ENCODE results near the gene HTR4. TPM values are rescaled to one million over a fixed set of nuclear protein-coding genes. Genes with fewer than 3 reads are reported as not detected.

Gene HTR4
- polyA plus RNA-seq, 3 donors: not detected

DNA sequence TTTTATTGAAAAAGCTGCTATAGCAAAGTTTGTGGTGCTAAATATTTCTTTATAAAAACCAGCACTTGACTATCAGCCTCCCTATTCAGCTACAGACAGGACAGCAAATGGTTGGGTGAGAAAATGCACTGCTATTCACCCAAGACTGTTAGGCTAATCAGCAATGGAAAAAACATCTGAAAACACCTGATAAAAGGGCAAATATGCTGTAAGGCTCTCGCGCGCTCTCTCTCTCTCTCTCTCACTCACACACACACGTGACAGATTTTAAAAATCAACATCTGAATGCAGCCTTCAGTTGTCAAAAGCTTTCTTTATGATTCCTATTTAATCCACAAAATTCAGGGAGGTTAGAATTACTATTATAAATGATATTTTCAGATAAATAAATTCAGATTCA, 80.2 kb downstream of the HTR4 start:
- Histone ChIP-seq H3K4me3 (replicated peaks in 1 of 3; ENCODE audit: low read depth in 2 of 3, low read length in 3 of 3) (no peak overlapping the region), H2AFZ (ENCODE audit: insufficient read depth, low read depth, low read length, poor library complexity, severe bottlenecking) (no peak overlapping the region), H4K20me1 (ENCODE audit: insufficient read depth, low read length) (no peaks in the 10 kb centered on the region), H3K79me2 (ENCODE audit: insufficient read depth, low read length) (no peaks in the 10 kb centered on the region), H3K27ac (ENCODE audit: low read depth in 1 of 2, low read length in 2 of 2) (no peak overlapping the region), H3K9ac (ENCODE audit: insufficient read depth, low read length, poor library complexity, severe bottlenecking) (no peak overlapping the region), H3K27me3 (ENCODE audit: control insufficient read depth in 2 of 2, insufficient read depth in 2 of 2, low read length in 2 of 2) (peaks cover 0 to 3% of the 10 kb centered on the region in 2 donors), H3K4me1 (ENCODE audit: control insufficient read depth in 1 of 2, insufficient read depth in 2 of 2, low read length in 2 of 2) (no peaks in the 10 kb centered on the region), H3K4me2 (replicated peaks; ENCODE audit: extremely low read depth, low read length, poor library complexity, severe bottlenecking) (no peak overlapping the region), H3K9me3 (replicated peaks in 1 of 2; ENCODE audit: control insufficient read depth in 1 of 2, insufficient read depth in 1 of 2, low read length in 2 of 2) (no peaks in the 10 kb centered on the region), H3K36me3 (replicated peaks in 1 of 2; ENCODE audit: control insufficient read depth in 1 of 2, insufficient read depth in 2 of 2, low read length in 2 of 2) (no peaks in the 10 kb centered on the region)
- 100% methylated on average over 3 of the region's 4 CpGs for WGBS (ENCODE audit: insufficient coverage)
- no peaks in the 10 kb centered on the region for H3K9me3 Mint-ChIP-seq
- TF ChIP-seq, protein P1, sequence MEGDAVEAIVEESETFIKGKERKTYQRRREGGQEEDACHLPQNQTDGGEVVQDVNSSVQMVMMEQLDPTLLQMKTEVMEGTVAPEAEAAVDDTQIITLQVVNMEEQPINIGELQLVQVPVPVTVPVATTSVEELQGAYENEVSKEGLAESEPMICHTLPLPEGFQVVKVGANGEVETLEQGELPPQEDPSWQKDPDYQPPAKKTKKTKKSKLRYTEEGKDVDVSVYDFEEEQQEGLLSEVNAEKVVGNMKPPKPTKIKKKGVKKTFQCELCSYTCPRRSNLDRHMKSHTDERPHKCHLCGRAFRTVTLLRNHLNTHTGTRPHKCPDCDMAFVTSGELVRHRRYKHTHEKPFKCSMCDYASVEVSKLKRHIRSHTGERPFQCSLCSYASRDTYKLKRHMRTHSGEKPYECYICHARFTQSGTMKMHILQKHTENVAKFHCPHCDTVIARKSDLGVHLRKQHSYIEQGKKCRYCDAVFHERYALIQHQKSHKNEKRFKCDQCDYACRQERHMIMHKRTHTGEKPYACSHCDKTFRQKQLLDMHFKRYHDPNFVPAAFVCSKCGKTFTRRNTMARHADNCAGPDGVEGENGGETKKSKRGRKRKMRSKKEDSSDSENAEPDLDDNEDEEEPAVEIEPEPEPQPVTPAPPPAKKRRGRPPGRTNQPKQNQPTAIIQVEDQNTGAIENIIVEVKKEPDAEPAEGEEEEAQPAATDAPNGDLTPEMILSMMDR (IDR thresholded peaks at IDR 0.05): no peak
- DNase-seq: no peak
- H3K27me3 Mint-ChIP-seq (ENCODE audit: low read depth in 3 of 3): peaks cover 0 to 4% (median 2%) of the 10 kb centered on the region in 3 donors
- H3K27ac Mint-ChIP-seq: no peak overlapping the region
- intact Hi-C loops (cut with micrococcal nuclease): no loop called here
- H3K4me1 Mint-ChIP-seq: no peaks in the 10 kb centered on the region
- no peak overlapping the region for H3K4me3 Mint-ChIP-seq
- H3K36me3 Mint-ChIP-seq: no peaks in the 10 kb centered on the region

DNA sequence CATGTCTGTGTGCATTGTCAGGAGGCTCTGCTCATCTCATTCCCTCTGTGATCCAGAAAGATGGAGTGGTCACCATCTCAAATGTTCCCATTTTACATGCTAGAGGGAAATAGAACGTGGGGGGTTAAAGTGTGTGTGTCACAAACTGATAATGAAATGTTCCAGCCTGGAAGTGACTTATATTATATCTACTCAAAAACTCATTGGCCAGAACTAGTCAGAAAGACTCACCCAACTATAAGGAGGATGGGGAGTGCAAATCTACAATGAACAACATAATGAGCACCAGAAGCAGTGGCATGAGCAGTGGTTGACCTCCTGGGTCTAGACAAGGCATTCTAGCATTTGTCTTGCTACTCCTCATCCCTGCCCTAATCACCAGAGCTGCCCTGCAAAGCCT, 81.0 kb downstream of the HTR4 start:
- Histone ChIP-seq H3K4me3 (replicated peaks in 1 of 3; ENCODE audit: low read depth in 2 of 3, low read length in 3 of 3) (no peak overlapping the region), H3K79me2 (ENCODE audit: insufficient read depth, low read length) (no peaks in the 10 kb centered on the region), H3K4me1 (ENCODE audit: control insufficient read depth in 1 of 2, insufficient read depth in 2 of 2, low read length in 2 of 2) (no peaks in the 10 kb centered on the region), H3K27ac (ENCODE audit: low read depth in 1 of 2, low read length in 2 of 2) (no peak overlapping the region), H3K9me3 (replicated peaks in 1 of 2; ENCODE audit: control insufficient read depth in 1 of 2, insufficient read depth in 1 of 2, low read length in 2 of 2) (no peaks in the 10 kb centered on the region), H3K4me2 (replicated peaks; ENCODE audit: extremely low read depth, low read length, poor library complexity, severe bottlenecking) (no peak overlapping the region), H3K27me3 (ENCODE audit: control insufficient read depth in 2 of 2, insufficient read depth in 2 of 2, low read length in 2 of 2) (peaks cover 0 to 3% of the 10 kb centered on the region in 2 donors), H3K9ac (ENCODE audit: insufficient read depth, low read length, poor library complexity, severe bottlenecking) (no peak overlapping the region), H4K20me1 (ENCODE audit: insufficient read depth, low read length) (no peaks in the 10 kb centered on the region), H2AFZ (ENCODE audit: insufficient read depth, low read depth, low read length, poor library complexity, severe bottlenecking) (no peak overlapping the region), H3K36me3 (replicated peaks in 1 of 2; ENCODE audit: control insufficient read depth in 1 of 2, insufficient read depth in 2 of 2, low read length in 2 of 2) (no peaks in the 10 kb centered on the region)
- no peaks in the 10 kb centered on the region for H3K9me3 Mint-ChIP-seq
- no CpG with 5 or more reads among the region's 1 CpG for WGBS (ENCODE audit: insufficient coverage)
- DNase-seq: no peak
- H3K4me3 Mint-ChIP-seq: no peak overlapping the region
- intact Hi-C loops (cut with micrococcal nuclease): no loop called here
- no peak overlapping the region for H3K27ac Mint-ChIP-seq
- peaks cover 0 to 4% (median 2%) of the 10 kb centered on the region in 3 donors for H3K27me3 Mint-ChIP-seq (ENCODE audit: low read depth in 3 of 3)
- no peaks in the 10 kb centered on the region for H3K4me1 Mint-ChIP-seq
- TF ChIP-seq, protein P1 (IDR thresholded peaks at IDR 0.05): no peak
- no peaks in the 10 kb centered on the region for H3K36me3 Mint-ChIP-seq
